ENCODE measurements around the gene CYTH4.
"Not testable (repeated sequence)": the region's sequence is repeated elsewhere in the genome, so short reads cannot be mapped to it uniquely, and the experiment has no call there.

The CYTH4 gene

DNA sequence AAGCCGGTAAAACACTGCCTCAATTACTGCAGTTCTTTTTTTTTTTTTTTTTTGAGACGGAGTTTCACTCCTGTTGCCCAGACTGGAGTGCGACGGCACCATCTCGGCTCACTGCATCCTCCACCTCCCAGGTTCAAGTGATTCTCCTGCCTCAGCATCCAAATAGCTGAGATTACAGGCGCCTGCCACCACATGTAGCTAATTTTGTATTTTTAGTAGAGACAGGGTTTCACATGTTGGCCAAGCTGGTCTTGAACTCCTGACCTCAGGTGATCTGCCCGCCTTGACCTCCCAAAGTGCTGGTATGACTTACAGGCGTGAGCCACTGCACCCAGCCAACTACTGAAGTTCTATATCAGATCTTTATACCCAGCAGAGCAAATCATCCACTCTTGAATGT lies 30.5 kb upstream of the CYTH4 start:
- not testable (repeated sequence) for DNase-seq

DNA sequence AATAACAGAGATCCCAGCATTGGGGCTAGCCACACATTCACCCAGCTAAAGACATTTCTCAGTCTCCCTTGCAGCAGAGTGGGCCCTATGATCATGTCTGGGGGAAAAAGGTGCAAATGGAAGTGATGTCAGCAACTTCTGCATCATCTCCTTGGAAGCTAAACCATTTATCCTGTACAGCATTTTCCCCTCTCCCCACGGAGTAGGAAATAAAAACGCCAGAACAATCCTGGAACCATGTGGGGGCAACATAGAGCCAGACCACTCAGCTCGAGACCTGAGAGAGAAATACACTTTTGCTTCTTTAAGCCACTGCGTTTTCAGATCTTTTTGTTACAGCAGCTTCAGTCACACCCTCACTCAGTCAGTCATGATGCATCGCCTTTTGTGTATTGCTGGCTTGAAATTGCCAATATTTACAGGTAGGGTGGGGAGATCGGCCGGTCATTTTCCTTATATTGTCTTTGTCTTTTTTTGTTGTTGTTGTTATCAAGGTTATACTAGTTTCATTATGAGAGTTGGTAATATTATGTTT lies 29.1 kb upstream of the CYTH4 start:
- DNase-seq = no peak

DNA sequence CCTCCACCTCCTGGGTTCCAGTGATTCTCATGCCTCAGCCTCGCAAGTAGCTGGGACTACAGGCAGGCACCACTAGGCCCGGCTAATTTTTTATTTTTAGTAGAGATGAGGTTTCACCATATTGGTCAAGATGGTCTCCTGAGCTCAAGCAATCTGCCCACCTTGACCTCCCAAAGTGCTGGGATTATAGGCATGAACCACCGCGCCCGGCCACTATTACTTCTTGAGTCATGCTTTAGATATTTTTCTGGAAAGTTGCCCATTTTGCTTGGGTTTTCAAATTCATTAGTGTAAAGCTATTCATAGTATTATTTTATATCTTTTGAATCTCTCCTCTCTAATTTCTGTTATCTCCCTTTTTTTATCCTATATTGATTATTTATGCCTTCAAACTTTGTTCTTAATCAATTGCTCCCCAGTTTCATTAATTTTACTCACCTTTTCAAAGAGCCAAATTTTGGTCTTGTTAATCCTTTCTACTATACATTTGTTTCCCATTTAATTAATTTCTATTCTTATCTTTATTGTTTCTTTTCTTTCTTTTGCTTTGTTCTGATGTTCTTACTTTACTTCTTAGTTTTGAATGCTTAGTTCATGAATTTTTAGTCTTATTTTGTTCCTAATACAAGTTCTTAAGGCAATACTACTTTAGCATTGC lies 28.0 kb upstream of the CYTH4 start:
- no peak for DNase-seq

DNA sequence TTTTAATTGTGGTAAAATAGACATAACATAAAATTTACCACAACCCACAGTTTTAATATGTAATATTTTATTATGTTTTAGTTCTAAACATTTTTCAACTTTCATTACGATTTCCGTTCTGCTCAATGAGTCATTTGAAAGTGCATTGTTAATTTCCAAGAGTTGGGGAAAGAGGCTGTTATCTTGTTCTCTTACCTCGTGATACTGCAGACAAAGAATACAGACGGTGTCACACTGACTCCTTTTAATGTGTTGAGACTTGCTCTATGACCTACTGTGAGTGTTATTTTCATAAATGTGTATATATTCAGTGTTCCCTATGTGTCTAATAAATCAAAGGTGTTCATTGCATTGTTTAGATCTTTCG lies 27.5 kb upstream of the CYTH4 start:
- no peak for DNase-seq

DNA sequence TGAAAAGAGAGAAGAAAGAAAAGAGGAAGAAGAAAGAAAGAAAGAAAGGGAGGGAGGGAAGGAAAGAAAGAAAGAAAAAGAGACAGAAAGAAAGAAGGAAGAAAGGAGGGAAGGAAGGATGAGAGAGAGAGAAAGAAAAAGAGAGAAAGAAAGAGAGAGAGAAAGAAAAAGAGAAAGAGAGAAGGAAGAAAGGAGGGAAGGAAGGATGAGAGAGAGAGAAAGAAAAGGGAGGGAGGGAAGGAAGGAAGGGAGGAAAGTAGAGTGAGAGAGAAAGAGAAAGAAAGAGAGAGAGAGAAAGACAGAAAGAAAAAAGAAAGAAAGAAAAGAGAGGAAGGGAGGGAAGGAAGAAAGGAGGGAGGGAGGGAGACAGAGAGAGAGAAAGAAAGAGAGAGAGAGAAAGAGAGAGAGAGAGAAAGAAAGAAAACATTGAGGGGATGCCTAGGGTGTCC lies 26.7 kb upstream of the CYTH4 start:
- no peak for DNase-seq

DNA sequence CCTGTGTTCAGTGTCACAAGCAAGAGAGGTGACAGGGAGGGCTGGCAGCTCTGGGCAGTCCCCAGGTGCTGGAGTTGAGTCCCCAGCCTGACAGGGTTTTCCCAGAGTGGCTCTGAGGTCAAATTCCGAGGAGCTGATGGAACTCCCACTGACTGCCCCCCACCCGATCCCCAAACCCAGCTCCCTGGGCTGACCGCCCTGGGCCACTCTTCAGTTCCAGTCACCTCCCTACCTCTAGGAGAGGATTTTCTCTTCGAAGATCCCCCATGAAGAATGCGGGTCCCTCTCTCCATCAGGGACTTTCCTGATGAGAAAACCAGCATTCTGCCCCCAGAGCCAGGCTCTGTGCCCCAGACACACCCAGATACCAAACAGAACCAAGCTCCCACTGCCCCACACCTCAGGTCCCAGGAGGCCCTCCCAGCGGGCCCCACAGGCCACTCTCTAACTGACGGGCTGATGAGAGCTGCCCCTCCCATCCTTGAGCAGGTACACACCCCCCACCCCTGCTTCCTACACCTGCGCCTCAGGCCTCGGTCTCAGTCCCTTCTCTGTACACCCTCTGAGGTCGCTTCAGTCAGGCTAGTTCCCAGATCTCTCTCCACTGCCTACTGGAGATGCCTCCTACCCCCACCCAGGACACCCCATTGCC lies 26.1 kb upstream of the CYTH4 start:
- DNase-seq = no peak

DNA sequence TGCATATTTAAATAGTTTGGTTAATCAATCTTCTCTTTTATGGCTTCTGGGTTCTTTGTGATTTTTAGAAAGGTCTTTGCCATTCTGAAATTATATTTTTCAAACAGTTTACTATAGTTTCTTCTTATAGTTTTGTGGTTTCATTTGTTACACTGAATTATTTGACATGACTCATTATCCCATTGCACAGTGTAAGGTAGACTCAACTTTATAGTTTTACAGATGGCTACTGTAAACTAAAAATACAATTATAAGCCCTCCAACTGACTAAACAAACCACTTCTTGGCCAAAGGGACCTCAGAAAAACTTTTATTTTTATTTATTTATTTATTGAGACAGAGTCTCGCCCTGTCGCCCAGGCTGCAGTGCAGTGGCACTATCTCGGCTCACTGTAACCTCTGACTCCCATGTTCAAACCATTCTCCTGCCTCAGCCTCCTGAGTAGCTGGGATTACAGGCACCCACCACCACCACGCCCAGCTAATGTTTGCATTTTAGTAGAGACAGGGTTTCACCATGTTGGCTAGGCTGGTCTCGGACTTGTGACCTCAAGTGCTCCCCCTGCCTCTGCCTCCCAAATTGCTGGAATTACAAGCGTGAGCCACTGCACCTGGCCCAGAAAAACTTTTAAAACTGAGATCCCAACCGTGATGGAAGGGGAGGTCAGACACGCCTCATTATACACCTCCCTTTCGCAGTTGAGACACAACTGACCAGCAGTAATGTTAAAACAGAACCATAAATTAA lies 24.1 kb upstream of the CYTH4 start:
- no peak for DNase-seq

DNA sequence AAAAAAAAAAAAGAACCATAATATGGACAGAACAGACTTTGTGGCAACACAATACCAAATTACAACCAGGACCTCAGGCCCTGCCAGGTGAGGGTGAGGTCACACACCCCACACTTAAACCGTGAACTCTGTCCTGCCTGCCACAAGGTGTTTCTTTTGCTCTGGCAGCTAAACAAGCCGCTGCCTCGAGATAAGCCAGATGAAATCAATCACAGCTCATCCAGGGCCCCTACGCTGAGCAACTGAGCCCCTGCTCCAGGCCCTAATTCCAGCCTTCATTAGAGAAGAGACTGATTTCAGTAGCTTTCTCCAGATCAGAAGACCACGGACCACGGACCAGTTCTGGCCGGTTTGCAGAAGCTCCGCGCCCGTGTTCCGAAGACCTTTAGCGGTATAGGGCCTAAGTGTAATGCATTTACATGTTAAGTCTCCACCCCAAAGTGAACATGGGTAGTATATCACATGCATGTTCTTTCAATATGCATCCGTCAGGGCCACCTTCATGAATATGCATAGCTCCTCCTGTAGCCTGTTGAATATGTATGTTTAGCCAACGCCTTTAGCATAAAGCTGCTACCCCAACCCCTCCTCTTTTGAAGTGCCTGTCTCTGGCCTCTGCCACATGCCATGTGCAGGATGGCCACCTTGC lies 23.4 kb upstream of the CYTH4 start:
- no peak for DNase-seq

DNA sequence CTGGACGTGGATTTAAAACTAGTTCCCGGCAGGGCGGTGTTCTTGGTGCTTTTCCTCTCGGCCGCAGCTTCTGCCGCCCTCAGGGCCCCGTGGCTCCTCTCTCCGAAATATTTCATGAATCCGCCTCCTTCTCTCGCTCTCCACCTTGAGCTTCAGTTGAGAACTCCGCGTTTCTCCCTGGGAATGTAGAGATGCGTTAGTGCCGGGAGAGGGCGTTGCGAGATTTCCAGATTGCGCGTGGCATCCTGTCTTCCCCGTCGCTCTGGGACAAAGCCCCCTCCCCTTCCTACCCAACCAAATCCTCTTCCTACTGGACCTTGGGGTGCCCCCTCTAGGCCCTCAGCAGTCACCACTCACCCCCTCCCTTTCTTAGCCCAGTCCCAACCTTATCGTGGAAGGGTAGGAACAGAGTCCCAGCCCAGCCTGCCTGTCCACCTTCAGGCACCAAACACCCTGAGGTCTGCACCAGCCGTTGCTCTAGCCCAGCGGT lies 22.7 kb upstream of the CYTH4 start:
- no peak for DNase-seq

DNA sequence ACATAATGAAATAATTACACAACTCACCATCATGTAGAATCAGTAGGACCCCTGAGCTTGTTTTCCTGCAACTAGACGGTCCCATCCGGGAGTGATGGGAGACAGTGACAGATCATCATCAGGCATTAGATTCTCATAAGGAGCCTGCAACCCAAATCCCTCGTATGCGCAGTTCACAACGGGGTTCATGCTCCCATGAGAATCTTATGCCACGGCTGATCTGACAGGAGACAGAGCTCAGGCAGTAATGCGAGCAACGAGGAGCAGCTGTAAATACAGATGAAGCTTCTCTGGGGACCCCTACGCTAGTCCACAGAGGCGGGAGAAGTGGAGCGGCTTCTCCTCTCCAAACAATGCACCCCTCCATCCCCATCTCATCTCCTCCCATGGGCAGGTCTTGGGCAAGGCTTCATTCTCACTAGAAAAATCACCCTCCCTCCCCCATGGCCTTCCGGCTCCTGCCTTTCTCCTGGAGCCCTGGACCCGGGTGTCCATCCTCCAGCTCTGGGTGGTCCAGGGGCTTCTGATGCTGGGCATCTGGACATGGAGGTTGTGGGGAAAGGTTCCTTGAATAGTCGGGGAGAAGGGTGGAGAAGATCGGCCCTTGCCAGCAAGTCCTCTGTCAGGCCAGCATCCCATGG lies 22.0 kb upstream of the CYTH4 start:
- no peak for DNase-seq

DNA sequence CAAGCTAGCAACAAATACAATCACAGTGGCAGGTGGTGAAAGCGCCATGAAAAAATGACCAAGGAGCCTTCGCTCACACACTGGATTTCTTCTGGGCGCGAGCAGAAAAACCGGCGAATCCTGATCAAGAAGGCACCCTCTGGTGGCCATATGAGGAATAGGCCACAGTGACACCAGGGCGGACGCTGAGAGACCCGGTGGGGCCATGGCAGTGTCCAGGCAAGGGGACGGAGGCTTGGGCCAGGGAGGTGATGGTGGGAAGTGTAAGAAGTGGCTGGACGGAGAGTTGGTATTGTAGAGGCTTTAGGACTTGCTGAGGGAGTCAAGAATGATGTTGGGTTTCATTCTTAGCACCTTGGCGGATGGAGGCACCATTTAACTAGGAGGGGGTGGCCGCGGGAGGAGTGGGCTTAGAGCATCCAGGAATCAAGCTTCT lies 21.4 kb upstream of the CYTH4 start:
- peak; percentile 68 for DNase-seq

DNA sequence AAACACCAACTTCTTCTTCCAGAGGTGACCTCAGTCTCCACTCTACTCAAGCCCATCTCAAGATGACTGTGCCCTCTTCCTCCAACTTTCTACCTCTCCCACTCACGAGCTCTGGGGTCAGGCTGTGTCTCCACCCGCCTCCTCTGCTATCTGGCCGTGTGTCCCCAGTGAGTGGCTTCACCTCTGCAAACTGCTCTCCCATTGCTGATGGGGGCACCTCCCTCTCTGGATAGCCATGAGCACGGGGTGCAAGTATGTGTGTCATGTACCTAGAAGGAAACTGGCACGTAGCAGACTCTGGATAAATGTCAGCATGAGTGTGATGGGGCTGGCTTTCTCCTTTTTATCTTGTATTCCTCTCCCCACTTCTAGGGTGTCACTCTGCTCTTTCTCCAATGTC lies 20.0 kb upstream of the CYTH4 start:
- DNase-seq = no peak

DNA sequence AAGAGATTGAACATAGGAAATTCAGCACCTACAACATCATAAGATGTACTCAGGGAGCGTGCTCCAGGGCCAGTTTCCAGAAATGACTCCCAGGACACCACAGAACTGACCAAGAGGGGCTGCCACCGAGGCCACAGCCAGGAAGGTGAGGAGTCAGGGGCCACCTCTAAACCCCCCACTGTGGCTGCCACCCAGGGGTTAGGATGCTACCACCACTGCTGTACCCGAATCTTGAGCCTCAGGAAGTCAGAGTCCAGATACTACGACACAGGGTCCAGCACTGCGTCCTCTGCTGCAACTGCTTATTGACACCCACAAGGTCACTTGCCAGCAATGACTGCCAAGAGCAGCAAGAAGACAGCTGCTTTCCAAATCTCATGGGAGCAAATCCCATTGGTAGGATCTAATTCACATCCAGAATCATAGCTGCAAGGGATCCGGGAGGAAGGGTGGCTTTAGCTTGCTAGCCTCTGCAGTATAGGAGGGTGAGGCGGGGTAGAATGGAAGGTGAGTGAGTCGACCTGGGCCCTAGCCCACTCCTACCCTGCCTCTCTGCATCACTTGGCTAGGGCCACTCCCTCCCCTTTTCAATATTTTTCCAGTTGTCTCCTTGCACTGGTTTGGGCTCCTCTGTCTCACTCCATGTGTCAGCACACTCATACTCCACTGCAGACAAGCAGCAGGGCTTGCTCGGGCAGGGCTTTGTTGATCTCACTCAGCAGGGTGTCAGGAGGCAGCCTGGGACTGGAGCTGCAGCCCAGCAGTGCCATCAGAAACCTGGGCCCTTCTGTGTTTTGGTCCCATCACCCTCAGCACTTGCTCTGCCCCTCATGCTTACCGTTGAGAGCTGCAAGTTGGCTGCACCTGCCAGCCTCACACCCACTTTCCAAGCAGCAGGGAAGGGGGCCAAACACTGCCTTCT lies 18.1 kb upstream of the CYTH4 start:
- no peak for DNase-seq

DNA sequence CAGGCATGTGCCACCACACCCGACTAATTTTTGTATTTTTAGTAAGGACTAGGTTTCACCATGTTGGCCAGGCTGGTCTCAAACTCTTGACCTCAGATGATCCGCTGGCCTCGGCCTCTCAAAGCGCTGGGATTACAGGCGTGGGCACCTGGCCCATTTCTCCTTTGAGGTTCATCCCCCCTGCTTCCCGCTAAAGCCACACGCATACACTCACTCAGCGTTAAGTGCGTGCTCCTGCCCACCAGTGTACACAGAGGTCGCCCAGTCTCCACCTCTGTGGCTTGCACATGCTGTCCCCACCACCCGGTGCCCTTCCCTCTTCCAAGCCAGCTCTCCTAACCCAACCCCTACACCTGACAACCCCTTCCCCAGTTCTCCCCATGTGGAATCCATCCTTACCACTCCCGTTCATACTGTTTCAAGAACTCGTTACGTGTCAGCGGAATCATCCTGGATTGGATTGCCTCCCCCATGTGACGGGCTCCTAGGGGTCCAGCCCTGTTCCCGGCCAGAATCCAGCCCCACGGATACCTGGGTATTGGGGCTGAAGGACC lies 15.7 kb upstream of the CYTH4 start:
- no peak for DNase-seq

DNA sequence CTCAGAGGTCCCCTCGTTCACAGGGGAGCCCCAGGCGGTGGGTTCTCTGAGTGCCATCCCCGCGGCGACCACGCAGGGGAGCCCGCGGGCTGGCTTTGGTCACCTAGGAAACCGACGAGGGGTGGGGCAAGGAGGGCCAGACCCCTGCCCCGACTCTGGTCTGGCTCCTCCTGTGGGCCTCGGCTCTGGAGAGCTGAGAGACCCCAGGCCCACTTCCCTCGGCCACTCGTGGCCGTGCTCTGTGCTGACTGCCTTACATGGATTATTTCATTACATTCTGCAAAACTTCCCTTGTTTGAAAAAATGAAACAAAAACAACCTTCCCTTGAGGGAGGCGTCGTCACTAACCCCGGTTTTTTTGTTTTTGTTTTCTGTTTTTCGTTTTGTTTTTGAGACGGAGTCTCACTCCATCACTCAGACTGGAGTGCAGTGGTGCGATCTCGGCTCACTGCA lies 15.1 kb upstream of the CYTH4 start:
- DNase-seq = peak; percentile 58

DNA sequence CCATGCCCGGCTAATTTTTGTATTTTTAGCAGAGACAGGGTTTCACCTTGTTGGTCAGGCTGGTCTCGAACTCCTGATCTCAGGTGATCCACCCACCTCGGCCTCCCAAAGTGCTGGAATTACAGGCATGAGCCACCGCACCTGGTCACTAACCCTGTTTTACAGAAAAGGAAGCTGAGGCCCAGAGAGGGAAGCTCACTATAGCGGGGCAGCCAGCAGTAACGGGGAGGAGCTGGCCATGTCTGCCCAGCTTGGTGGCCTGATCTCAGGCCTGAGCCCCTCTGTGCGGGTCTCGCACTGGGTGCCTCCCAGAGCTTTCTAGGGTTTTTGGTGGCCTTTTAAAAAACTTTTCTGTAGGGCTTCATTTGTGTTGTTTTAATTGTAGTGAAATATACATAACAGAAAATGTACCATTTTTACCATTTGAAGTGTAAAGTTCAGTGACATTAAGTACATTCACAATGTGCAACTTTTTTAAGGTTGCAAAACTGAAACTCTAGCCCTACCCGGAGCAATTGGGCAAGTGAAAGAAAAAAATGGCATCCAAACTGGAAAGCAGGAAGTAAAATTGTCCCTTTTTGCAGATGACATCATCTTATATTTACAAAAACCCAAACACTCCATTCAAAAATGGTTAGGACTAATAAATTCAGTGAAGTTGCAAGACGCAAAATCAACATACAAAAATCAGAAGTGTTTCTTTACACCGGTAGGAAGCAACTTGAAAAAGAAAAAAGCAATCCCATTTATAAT lies 14.5 kb upstream of the CYTH4 start:
- DNase-seq = no peak

DNA sequence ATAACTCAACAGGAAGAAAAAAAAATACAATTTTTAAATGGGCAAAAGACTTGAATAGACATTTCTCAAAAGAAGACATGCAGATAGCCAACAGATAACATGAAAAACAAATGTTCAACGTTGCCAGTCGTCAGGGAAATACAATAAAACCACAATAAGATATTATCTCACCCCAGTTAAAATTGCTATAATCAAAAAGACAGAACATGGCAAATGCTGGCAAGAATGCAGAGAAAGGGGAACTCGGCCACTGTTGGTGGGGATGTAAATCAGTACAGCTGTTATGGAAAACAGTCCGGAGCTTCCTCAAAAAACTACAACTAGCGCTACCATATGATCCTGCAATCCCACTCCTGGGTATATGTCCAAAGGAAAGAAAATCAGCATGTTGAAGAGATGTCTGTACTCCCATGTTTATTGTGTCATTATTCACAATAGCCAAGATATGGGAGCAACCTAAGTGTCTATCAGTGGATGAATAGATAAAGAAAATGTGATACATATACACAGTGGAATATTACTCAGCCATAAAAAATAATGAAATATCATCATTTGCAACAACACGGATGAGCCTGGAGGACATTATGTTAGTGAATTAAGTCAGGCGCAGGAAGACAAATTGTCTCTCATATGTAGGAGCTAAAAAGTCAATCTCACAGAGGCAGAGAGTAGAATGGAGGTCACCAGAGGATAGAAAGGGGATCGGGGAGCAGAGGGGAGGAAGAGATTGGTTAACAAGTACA lies 12.2 kb upstream of the CYTH4 start:
- no peak for DNase-seq

DNA sequence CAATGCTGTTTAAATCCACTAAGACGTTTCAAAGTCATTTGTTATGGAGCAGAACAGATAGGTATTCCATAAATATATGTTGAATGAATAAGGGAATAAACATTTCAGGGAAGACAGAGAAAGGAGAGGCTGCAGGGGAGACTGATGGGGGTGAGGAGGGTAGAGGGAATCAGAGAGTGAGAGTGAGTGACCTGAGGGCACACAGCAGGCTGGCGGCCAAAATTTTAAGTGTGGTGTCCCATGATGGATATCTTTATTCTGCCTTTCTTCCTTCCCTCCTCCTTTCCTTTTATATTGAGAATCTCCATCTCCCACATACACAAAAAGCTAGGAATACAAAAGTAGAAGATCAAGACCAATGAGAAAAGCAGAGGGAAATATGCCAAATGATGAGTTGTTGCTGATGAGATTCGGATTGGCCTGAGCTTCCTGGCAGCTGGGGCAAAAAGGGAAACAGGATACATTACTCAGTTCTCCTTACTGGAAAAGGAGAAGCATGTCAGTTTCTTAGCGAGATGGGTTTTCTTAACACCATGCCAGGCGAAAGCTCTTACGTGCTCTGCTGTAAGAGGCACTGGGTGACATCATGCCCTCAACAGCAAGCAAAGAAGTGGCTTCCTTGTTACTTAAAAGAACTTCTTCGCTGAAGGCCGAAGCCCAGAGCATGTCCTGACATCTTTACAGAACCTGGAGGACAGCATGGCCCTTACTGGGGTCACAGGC lies 11.2 kb upstream of the CYTH4 start:
- no peak for DNase-seq

All from CD4-positive, alpha-beta T cell treated with Interleukin-4 for 4 hours (primary cell).